CD14-positive monocyte (primary cell): ENCODE data around the gene LDLRAD4. TPM values are rescaled to one million over a fixed set of nuclear protein-coding genes. Genes with fewer than 3 reads are reported as not detected.

Experiments used
- DNase-seq, 3 donors: peaks; one replicate each; pipeline ENCODE4 v3.0.0-alpha.2; 2011 to 2022
- H2AFZ ChIP-seq: 2 replicates; pipeline ENCODE4 v1.6.0; 2012; ENCODE audit warnings: mild to moderate bottlenecking, low read depth, low read length, inconsistent platforms; ENCODE audit not compliant: insufficient read depth, poor library complexity, severe bottlenecking
- H3K27ac ChIP-seq, 2 donors: 1 replicate in 1 of 2; 2 replicates in 1 of 2; pipeline ENCODE4 v1.5.1; 2012 to 2013; ENCODE audit warnings: low read length in 2 of 2, control low read depth in 1 of 2, inconsistent platforms in 1 of 2, low read depth in 1 of 2, mild to moderate bottlenecking in 1 of 2
- H3K27me3 ChIP-seq, 2 donors: one replicate each; pipeline versions ENCODE4 v1.6.0 to v1.6.1; 2011 to 2013; ENCODE audit warnings: low read length in 2 of 2; ENCODE audit not compliant: control insufficient read depth in 2 of 2, insufficient read depth in 2 of 2
- H3K36me3 ChIP-seq, 2 donors: replicated peaks in 1 of 2; 1 replicate in 1 of 2; 2 replicates in 1 of 2; pipeline versions ENCODE4 v1.5.1 to v1.6.1; 2012 to 2013; ENCODE audit warnings: low read length in 2 of 2, control low read depth in 1 of 2, inconsistent platforms in 1 of 2, mild to moderate bottlenecking in 1 of 2; ENCODE audit not compliant: insufficient read depth in 2 of 2, control insufficient read depth in 1 of 2
- H3K4me1 ChIP-seq, 2 donors: 1 replicate in 1 of 2; 2 replicates in 1 of 2; pipeline versions ENCODE4 v1.5.1 to v1.6.1; 2012 to 2013; ENCODE audit warnings: low read length in 2 of 2, control low read depth in 1 of 2, inconsistent platforms in 1 of 2, mild to moderate bottlenecking in 1 of 2, moderate library complexity in 1 of 2; ENCODE audit not compliant: insufficient read depth in 2 of 2, control insufficient read depth in 1 of 2
- H3K4me2 ChIP-seq: replicated peaks from 2 replicates; pipeline ENCODE3; 2012; ENCODE audit warnings: low read length, moderate library complexity, mild to moderate bottlenecking; ENCODE audit not compliant: poor library complexity, severe bottlenecking; ENCODE audit errors: extremely low read depth
- H3K4me3 ChIP-seq, 3 experiments: fragments of 200-600 bp in 1 of 3; sonication (generic) in 1 of 3; replicated peaks in 1 of 3; 1 replicate in 2 of 3; 2 replicates in 1 of 3; pipeline ENCODE4 v1.5.1; 2011 to 2013; ENCODE audit warnings: low read length in 3 of 3, mild to moderate bottlenecking in 3 of 3, control low read depth in 2 of 3, low read depth in 2 of 3, inconsistent platforms in 1 of 3, moderate library complexity in 1 of 3
- H3K79me2 ChIP-seq: 2 replicates; pipeline ENCODE4 v1.6.0; 2012; ENCODE audit warnings: mild to moderate bottlenecking, control low read depth, inconsistent platforms, low read length, moderate library complexity; ENCODE audit not compliant: insufficient read depth
- H3K9ac ChIP-seq: 2 replicates; pipeline ENCODE4 v1.6.0; 2017; ENCODE audit warnings: low read length, mild to moderate bottlenecking; ENCODE audit not compliant: insufficient read depth, poor library complexity, severe bottlenecking
- H3K9me3 ChIP-seq, 2 donors: replicated peaks in 1 of 2; 1 replicate in 1 of 2; 2 replicates in 1 of 2; pipeline versions ENCODE4 v1.5.1 to v1.6.1; 2012 to 2013; ENCODE audit warnings: low read length in 2 of 2, control low read depth in 1 of 2; ENCODE audit not compliant: control insufficient read depth in 1 of 2, insufficient read depth in 1 of 2
- H4K20me1 ChIP-seq: 2 replicates; pipeline ENCODE4 v1.6.0; 2012; ENCODE audit warnings: mild to moderate bottlenecking, low read length, control low read depth, moderate library complexity; ENCODE audit not compliant: insufficient read depth
- H3K27ac Mint-ChIP-seq, 7 donors: one replicate each; pipeline ENCODE4 v1.8.0; 2020; ENCODE audit warnings: mild to moderate bottlenecking in 7 of 7, mixed read lengths in 7 of 7, moderate library complexity in 6 of 7, inconsistent platforms in 2 of 7
- H3K27me3 Mint-ChIP-seq, 3 donors: one replicate each; pipeline ENCODE4 v1.8.0; 2021 to 2022; ENCODE audit warnings: low read depth in 3 of 3, mild to moderate bottlenecking in 3 of 3, mixed read lengths in 3 of 3, moderate library complexity in 3 of 3, inconsistent platforms in 1 of 3
- H3K36me3 Mint-ChIP-seq, 2 donors: one replicate each; pipeline ENCODE4 v1.8.0; 2020; ENCODE audit warnings: mixed read lengths in 2 of 2, inconsistent platforms in 1 of 2, mild to moderate bottlenecking in 1 of 2
- H3K4me1 Mint-ChIP-seq: one replicate; pipeline ENCODE4 v1.8.0; 2020; ENCODE audit warnings: mild to moderate bottlenecking, mixed read lengths
- H3K4me3 Mint-ChIP-seq, 2 donors: one replicate each; pipeline ENCODE4 v1.8.0; 2020; ENCODE audit warnings: mild to moderate bottlenecking in 2 of 2, mixed read lengths in 2 of 2, moderate library complexity in 1 of 2
- H3K9me3 Mint-ChIP-seq, 7 donors: one replicate each; pipeline ENCODE4 v1.8.0; 2020 to 2022; ENCODE audit warnings: mixed read lengths in 7 of 7, mild to moderate bottlenecking in 6 of 7, moderate library complexity in 6 of 7, inconsistent platforms in 2 of 7
- CTCF ChIP-seq: fragments of 200-600 bp; IDR thresholded peaks from one replicate; pipeline ENCODE4 v1.8.0; 2022; ENCODE audit warnings: antibody characterized with exemption, mild to moderate bottlenecking
- WGBS: methylation state at CpG from one replicate; pipeline ENCODE4 v1.1.5; 2013; ENCODE audit warnings: missing lambda C conversion rate; ENCODE audit not compliant: insufficient coverage; 5-methylcytosine and 5-hydroxymethylcytosine counted together
- intact Hi-C, 2 donors: fragments of 100-400 bp; cut with micrococcal nuclease; formaldehyde crosslinking; loops; one replicate each; pipeline versions ENCODE4 v1.15.0 to v1.15.1; 2023
- polyA plus RNA-seq, 3 donors: library from polyadenylated mRNA; depleted of rRNA in 1 of 3; unstranded in 2 of 3; stranded (reverse) in 1 of 3; fragments of 300-500 nt in 2 of 3; fragments of >200 nt in 1 of 3; fragmentation: Illumina TruSeq in 2 of 3; gene quantifications; 1 replicate in 2 of 3; 2 replicates in 1 of 3; pipeline ENCODE4 v1.2.3, GENCODE V29; 2012 to 2021

LDLRAD4 gene
- polyA plus RNA-seq, 3 donors = 13.5 to 15.4 (median 13.8) TPM

GRCh38 chr18:13309031-13309747 lies 90.6 kb downstream of the LDLRAD4 start:
- Histone ChIP-seq H3K9ac (no peak overlapping the region), H3K79me2 (no peaks in the 10 kb centered on the region), H3K4me3 (no peak overlapping the region), H3K27ac (no peak overlapping the region), H2AFZ (no peak overlapping the region), H3K27me3 (no peaks in the 10 kb centered on the region), H4K20me1 (peaks cover 10% of the 10 kb centered on the region), H3K36me3 (no peaks in the 10 kb centered on the region), H3K9me3 (peaks cover 0 to 5% of the 10 kb centered on the region in 2 donors), H3K4me2 (no peak overlapping the region), H3K4me1 (no peaks in the 10 kb centered on the region)
- no peak for DNase-seq
- 95% methylated on average over 9 of the region's 12 CpGs for WGBS
- Mint-ChIP-seq H3K4me1 (peaks cover 1% of the 10 kb centered on the region), H3K36me3 (peaks cover 2 to 3% of the 10 kb centered on the region in 2 donors), H3K4me3 (no peak overlapping the region), H3K9me3 (peaks cover 6 to 14% (median 8%) of the 10 kb centered on the region in 7 donors), H3K27me3 (peaks cover 0 to 1% (median 0%) of the 10 kb centered on the region in 3 donors), H3K27ac (peak overlapping the region in 2 of 7 donors; percentile 12 to 43)
- TF ChIP-seq CTCF = no peak
- intact Hi-C loops = no loop called here

- Histone ChIP-seq H2AFZ (no peak overlapping the region), H3K79me2 (no peaks in the 10 kb centered on the region), H3K4me2 (no peak overlapping the region), H3K9ac (no peak overlapping the region), H3K27ac (no peak overlapping the region), H3K9me3 (peaks cover 4 to 13% of the 10 kb centered on the region in 2 donors), H3K4me3 (no peak overlapping the region), H3K36me3 (peaks cover 0 to 7% of the 10 kb centered on the region in 2 donors), H3K27me3 (no peaks in the 10 kb centered on the region), H3K4me1 (no peaks in the 10 kb centered on the region), H4K20me1 (peaks cover 10% of the 10 kb centered on the region)
- Mint-ChIP-seq H3K27ac (peak overlapping the region in 1 of 7 donors; percentile 43), H3K27me3 (peaks cover 0 to 1% (median 0%) of the 10 kb centered on the region in 3 donors), H3K4me3 (peak overlapping the region in 1 of 2 donors; percentile 21), H3K4me1 (peaks cover 1% of the 10 kb centered on the region), H3K36me3 (peaks cover 3 to 5% of the 10 kb centered on the region in 2 donors), H3K9me3 (peaks cover 10 to 17% (median 10%) of the 10 kb centered on the region in 7 donors)
- TF ChIP-seq CTCF = no peak
- no peak for DNase-seq
- WGBS = 88% methylated on average over 7 of the region's 13 CpGs
- intact Hi-C loops = no loop called here
Observed at GRCh38 chr18:13309748-13310670, 91.4 kb downstream of the LDLRAD4 start.
